ENCODE results near the gene SLC25A1.
"Not testable (repeated sequence)": the region's sequence is repeated elsewhere in the genome, so short reads cannot be mapped to it uniquely, and the experiment has no call there.

The SLC25A1 gene

DNA sequence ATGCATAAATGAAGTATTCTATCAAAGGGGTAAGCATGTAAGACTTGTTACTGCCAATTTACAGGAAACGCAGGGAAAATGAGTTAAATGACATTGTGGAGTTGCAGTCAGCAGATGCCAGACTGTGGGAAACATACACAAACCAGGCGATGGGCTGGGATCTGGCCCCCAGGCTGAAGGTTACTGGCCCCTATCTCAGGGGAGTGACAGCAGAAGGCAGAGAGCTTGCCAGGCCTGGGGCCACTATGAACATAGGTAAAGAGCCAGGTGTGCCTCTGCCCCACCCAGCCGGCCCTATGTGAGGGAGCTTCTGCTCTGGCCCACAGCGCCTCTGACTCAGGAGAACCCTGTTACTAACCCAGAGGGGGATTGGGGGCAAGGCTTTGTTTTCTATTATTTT, 26.1 kb upstream of the SLC25A1 start:
- no peak for DNase-seq (ENCODE audit: low read depth)

DNA sequence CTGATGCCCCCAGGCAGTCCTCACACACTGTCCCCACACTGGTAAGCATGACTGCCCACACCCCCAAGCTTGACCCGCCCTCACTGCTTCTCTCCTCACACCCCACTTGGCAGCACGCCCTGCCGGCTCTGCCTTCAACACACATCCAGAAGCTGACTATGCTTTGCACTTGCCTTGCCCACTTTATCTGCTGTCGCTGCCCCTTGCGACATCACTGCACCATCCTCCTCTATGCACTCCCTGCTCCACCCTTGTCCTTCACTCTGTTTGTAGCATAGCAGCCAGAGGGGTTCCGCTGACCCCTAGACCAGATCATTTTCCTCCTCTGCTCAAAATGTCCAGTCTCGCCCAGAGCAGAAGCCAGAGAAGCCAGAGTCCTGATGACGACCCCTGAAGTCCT, 25.3 kb upstream of the SLC25A1 start:
- no peak for DNase-seq (ENCODE audit: low read depth)

DNA sequence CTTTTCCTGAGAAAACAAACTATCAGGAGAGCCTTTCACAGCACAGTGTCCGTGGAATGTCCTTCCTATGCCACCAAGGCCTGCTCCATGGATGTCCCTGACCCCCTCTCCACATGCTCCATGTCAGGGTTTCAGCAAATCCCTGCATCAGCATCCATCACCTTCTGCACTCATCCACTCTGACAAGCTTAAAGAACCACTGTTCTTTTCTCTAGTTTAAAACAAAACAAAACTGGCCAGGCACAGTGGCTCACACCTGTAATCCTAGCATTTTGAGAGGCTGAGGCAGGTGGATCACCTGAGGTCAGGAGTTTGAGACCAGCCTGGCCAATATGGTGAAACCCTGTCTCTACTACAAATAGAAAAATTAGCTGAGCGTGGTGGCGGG, 24.3 kb upstream of the SLC25A1 start:
- DNase-seq (ENCODE audit: low read depth) = not testable (repeated sequence)

DNA sequence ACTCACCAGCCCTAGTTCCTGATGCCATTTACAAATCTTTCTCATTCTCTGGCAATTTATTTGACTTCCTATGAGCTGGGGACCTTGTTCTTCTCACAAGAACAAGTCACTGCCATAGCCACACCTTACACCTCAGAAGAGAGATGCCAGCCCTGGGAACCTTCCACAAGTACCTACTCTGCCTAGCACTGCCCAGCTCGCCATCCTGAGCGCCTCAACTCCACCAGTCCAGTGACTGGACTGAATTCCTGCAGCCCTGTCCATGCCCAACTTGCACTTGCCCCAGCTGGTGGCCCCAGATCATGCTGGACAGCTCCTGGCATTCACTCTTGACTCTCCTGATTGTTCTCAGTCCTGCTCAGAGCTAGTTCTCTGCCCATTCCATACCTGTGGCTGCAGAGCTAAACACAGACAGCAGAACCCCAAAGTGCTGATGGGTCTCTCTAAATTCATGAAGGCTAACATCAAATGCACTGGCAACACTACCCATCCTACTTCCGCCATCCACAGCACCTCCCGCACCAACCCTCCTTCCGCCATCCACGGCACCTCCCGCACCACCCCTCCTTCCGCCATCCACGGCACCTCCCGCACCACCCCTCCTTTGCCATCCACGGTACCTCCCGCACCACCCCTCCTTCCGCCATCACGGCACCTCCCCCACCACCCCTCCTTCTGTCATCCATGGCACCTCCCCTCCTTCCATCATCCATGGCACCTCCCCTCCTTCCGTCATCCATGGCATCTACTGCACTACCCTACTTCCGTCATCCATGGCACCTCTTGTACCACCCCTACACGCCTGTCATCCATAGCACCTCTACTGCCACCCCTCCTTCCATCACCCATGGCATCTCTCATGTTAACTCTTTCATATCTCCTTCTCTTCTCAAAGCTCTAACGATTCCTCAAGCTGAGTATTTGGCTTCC, 23.6 kb upstream of the SLC25A1 start:
- DNase-seq (ENCODE audit: low read depth) = no peak

DNA sequence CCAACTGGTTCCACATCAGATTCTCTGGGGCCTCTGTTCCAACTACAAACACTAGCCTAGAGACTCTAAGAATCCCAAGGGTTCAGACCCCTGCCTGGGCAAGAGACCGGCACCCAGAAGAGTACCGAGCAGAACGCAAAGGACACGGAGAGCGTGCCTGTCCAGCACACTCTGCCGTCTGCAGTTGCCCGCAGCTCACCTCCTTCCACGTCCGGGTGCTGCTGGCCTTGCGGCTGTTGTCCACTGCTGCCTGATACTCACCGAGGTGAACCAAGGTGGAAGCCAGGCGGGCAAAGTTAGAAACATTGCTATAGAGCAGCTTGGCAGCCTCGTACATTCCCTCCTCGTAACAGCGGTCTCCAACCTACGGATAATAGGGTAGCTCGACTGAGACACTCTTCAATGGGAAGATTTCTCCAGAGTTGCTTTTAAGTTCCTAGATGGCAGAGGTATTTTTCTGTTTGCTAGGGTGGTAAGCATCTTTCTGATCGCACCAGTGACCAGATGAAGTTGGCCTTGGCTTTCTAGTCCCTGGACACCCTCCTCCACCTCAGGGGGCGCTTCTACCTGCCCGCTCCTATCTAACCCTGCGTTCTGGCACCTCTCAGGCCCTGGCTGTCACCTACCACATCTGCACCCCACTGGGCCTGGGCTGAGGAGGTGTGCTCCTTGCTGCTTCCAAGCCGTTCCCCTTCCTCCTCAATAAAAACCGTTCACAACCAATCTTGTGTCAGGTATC, 22.8 kb upstream of the SLC25A1 start:
- no peak for DNase-seq (ENCODE audit: low read depth)

DNA sequence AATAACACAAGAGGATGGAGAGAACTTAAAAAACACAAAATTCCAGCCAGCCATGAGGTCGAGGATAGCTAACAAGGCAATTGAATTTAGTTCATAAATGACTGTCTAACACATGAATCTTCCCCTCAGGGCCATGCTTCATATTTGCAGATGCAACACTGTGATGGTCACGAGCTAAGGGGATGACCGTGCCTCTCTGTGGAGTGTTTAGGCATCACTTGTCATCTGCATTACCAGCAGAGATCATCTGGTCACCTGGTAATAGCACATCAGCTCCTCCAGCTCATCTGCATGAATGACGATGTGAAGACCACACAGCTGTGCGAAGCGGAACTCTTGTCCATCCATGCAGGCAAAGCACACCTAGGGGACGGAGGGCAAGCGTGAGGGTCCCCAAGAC, 20.9 kb upstream of the SLC25A1 start:
- DNase-seq (ENCODE audit: low read depth) = no peak

DNA sequence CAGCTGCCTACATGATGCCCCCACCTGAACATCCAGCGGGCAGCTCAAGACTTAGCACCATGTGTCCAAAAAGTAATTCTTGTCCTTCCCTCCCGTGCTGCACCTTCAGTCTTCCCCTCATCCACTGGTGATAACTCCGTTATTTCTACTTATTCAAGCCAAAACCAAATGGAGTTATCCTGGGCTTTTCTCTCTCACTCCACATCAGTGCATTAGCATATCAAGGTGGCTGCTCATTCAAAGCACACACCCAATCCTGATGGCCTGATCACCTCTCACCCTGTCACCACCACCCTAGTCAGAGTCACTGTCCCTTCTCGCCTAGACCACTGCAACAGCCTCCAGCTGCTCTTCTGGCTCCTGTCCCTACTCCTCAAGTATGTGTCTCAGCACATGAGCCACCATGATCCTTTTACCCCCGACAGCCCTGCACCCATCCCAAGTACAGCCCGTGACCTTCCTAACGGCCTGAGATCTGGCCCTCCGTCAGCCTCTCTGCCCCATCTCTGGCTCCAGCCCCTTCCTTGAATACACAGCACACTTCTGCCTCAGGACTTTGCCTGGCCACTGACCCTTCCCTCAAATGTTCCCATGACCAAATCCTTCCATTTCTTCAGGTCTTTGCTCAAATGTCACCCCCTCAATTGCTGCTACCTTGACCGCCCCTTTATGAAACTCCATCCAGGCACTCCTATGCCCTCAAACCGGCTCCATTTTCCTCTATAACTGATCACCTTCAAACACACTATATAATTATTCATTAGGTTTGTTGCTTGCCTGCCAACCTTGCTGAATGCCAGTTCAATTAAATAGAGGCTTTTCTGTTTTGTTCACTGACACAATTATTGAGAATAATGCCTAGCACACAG, 19.7 kb upstream of the SLC25A1 start:
- DNase-seq (ENCODE audit: low read depth) = no peak

DNA sequence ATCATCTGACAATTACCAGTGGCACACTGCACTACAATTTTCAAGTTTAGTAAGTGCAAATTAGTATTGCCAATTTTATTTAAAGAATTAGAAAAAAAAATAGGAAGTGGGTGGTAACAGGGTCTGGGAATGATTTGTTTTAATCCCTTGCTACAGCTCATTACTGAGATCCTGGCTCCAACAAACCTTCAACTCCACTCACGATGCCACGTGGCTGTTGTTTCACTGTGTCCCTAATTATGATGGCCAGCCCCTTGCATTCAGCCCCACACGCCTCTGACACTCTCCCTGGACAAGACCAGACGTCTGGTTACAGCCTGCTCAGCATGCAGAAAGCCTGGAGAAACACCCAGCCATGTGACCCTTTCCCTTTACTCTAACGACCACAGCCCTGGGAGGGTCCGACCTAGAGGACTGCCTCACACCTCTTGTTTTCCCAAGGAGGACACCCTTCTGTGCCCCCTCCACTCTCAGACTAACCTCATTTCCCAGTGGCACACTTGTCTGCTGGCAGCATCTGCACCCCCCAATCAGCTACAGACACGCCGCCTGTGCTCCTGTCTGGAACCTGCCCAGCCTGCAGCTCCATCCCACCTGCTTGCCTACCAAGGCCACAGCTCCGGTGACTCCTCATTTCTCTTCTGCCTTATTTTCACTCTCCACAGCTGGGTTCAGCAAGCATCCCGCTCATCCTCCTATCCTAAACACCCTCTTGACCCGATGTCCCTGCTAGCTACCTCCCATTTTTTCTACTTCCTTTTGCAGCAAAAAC, 18.5 kb upstream of the SLC25A1 start:
- no peak for DNase-seq (ENCODE audit: low read depth)

DNA sequence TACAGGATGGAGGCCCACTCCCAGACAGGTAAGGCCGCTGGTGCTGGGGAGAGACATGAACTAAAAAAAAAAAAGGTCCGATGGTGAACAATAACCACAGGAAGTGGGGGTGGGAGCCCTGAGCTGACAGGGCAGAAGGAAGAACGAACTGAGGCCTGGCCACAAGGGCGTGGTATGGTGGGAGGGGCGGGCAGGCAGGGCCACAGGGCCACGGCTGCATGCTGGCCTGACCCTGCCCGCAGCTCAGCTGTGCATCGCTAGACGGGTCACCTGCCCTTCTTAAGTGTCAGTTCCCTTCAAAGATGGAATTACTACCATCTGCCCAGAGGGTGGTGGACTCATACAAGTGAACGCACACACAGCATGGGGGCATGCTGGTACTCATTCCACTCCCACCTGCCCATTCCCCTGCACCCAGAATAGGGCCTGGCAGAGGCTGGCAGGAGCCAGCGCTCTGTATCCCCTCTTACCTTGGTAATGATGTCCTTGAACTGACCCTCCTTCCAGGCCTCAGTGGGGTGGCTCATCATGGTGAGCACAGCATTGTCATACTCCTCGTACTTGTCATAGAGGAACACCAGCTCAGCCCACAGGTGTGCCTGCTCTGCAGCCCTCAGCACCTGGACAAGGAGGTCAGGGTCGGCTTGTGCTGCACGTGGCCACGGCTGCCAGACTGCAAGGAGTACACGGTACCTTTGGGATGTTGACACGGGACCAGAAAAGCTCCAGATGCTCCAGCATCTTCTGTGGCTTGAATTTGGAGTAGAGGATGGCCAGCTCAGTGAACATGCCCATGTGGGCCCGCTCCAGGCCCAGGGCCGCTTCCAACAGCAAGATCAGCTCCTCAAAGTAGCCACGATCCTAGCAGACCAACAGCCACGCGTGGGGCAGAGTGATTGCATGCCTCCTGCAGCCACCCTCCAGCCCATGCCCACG, 17.5 kb upstream of the SLC25A1 start:
- no peak for DNase-seq (ENCODE audit: low read depth)

DNA sequence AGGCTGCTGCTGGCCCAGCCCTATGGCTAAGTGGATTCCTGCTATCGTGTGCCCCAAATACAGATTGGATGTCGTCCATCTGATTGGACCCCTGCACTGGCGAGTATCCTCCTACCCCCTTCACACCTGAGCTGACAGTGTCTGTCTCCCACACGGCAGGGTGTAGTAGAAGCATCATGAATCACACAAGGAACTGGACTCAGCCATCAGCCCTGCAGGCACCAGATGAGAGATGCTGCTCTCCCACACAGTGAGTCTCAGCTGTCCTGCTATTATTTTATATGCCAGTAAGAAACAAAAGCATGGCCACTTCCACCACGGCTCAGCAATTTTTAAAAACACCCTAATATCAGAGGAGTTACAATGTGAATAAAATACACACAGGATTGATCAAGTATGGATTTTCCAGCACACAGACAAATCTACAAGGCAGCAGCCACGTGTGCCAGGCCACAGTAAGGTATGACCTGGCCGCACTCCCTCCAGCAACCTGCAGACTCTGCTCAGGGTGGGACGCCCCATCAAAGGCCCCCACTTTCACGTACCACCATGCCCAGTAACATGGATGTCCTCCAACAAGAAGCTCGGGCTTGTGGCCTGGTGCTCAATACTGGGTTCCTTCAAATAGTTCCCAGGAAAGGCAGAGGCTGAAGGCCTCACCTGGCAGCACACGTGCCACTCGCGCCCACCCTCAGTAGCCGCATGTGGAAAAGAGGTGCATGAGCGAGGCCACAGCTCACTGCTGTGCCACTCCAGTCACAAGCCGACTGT, 16.4 kb upstream of the SLC25A1 start:
- no peak for DNase-seq (ENCODE audit: low read depth)

DNA sequence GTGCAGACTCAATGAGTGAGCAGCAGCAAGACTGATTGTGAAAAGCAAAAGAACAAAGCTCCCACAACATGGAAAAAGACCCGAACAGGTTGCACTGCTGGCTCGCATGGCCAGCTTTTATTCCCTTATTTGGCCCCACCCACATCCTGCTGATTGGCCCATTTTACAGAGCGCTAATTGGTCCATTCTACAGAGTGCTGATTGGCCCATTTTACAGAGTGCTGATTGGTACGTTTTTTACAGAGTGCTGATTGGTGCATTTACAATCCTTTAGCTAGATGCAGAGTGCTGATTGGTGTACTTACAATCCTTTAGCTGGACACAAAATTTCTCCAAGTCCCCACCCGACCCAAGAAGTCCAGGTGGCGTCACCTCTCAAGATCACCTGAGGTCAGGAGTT, 15.3 kb upstream of the SLC25A1 start:
- no peak for DNase-seq (ENCODE audit: low read depth)

DNA sequence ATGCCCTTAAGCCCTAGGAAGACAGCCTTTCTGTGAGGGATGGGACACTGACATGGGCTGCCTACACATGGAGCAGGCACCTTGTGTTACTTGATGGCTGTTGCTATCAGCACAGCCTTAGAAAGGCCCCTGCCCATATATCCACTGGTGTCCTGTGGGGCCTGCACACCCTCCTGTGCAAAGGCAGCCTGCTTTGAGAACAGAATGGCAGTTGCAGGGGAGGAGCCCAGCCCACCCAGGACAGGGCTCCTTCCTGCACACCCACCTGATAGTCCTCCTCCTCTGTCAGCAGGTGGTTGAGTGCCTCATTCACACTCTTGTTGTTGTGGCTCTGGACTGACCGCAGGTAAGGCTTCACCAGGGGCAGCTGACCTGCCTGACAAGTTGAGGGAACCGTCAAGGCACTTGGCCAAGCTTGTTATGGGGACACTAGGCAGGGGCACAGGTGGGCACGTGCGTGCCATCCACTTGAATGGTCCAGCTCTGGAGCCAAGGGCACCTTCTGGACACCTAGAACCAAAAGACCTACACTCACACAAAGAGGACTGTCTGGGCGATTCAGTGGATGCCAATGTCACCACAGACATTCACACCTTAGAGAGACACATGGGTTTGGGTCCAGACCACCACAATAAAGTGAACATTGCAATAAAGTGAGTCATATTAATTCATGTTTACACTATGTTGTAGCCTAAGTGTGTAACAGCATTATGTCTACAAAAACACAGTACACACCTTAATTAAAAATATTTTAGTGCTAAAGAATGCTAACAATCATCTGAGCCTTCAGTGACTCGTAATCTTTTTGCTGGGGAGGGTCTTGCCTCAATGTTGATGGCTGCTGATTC, 9.4 kb upstream of the SLC25A1 start:
- no peak for DNase-seq (ENCODE audit: low read depth)

DNA sequence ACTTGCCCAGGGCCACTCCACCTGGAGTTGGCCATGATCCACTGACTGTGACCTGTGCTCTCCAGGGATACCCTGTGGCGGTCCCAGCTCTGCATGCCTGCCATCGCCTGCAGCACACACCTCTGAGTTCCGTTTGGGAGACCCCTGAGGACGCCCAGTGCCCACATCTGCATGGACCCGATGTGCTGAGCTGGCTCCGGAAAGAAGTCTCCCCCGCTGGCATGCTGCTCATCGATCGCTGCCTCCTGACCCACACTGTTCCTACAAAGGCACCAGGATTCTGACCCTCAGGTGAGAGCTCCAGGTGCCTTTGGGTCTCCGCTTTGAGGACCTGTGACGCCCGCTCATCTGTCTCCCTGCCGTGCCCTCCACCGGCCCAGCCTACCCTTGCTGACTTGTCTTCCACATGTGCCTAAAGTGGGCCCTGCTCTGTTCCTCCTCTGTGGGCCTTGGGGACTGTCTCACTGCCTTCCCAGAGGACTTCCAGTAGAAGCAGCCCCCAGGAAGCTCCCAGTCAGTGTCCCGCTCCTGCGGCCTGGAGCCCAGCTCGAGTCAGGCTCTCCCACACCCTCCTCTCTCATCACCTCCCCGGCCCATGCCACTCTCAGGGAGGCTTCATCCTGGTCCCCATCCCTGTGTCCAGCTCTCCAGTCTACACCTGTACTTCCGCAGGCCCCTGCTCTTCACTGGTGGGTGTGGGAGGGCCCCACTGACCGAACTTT, 5.9 kb upstream of the SLC25A1 start:
- no peak for DNase-seq (ENCODE audit: low read depth)

DNA sequence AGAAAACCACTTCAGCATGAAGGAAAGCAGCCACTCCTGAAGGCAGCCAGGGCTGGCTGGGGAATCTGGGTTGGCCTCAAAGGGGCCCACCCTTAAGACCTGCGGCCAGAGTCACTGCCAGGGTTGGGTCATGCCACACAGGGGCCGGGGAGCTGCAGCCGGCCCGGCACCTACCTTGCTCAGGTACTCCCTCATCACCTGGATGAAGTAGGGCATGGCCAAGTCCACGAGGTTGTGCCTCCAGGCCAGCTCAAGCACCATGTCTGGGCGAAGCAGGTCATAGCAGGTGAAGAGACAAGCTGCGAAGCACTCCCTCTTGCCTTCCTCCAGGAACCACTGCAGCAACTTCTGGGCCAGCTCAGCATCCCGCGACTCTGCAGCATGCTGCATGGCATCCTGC, 4.7 kb upstream of the SLC25A1 start:
- DNase-seq (ENCODE audit: low read depth) = no peak

DNA sequence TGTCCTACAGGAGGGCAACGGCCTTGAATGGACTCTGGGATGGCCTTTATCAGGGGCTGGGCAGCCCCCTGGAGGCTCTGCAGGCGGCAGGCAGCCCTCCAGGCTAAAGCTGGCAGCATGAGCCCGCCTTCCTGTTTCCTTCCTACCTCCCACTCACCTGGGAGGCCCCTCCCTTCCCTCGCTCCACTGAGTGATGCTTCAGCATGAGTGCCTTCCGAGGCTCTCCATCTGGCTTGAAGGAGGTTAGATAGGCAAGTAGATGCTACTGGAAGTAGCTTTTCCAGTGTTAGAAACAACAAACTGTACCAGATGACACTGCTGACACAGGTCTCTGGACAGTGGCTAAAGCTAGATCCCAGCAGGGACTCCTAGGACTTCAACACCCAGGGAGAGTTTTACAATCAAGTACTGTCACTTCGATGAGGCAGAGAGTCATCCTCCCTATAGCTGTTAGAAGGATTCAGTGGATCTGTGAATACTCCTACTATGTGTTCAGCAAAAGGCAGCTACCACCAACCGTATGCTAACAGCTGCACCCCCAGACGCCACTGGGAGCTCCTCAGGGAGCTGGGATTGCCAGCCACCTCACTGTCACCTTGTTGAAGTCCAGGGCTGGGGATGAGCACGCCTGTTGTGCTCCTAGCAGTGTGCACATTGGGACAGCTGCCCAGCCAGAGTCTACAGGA, 4.1 kb upstream of the SLC25A1 start:
- DNase-seq (ENCODE audit: low read depth) = no peak

DNA sequence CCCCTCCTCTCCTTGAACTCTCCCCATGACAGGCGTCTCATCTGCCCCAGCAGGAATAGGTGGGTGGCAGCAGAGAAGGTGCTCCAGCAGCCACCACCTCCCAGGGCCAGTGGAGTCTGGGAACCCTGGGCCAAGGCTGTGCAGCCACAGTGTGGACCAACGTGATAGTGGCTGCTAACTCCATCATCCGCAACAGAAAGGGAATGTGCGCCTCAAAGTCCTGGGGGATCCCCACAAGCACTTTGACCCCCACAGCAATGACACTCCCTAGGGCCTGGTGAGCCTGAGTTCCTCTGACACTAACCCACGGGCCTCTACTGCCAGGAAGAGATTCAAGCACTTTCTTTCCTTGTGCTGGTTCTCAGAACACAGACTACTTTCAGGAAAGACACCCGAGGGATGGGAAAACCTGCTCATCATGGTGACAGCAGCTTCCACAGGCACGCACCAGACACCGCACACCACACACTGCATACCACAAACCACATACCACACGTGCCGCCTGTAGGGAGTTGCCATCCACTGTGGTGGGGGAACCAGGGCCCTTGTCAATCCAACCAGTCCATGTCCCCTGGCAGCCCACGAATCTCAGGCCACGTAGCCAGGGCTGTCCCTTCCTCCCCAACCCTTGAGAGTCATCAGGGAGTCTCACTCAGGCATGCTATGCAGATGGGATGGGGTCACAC, 3.4 kb upstream of the SLC25A1 start:
- no peak for DNase-seq (ENCODE audit: low read depth)
